Activated CD4-positive, alpha-beta T cell treated with anti-CD3 and anti-CD28 coated beads, Interleukin-2, Interleukin-4, amounts not matched to agents 100 ng/mL and 50 ng/mL, durations not matched to agents 16 hours and 8 hours (primary cell): ENCODE results near the gene HS3ST3A1.

Experiments used
- DNase-seq: peaks from one replicate; pipeline ENCODE4 v3.0.0-alpha.2; 2020; ENCODE audit warnings: low spot score

HS3ST3A1 gene

GRCh38 chr17:13491916-13492736 is 109.6 kb downstream of the HS3ST3A1 start:
- no peak for DNase-seq

GRCh38 chr17:13491491-13491890 is 110.2 kb downstream of the HS3ST3A1 start:
- no peak for DNase-seq

GRCh38 chr17:13490906-13491482 is 110.7 kb downstream of the HS3ST3A1 start:
- no peak for DNase-seq

GRCh38 chr17:13490427-13490826 is 111.3 kb downstream of the HS3ST3A1 start:
- no peak for DNase-seq

- DNase-seq, result no peak
Observed at GRCh38 chr17:13485327-13485726, 116.4 kb downstream of the HS3ST3A1 start.

- no peak for DNase-seq
Observed at GRCh38 chr17:13484020-13484419, 117.7 kb downstream of the HS3ST3A1 start.

GRCh38 chr17:13480877-13481276 is 120.9 kb downstream of the HS3ST3A1 start:
- DNase-seq, result no peak

- no peak for DNase-seq
Observed at GRCh38 chr17:13478326-13478830, 123.4 kb downstream of the HS3ST3A1 start.

- DNase-seq, result no peak
Observed at GRCh38 chr17:13477180-13477611, 124.5 kb downstream of the HS3ST3A1 start.

- DNase-seq, result no peak
Observed at GRCh38 chr17:13476720-13477119, 125.0 kb downstream of the HS3ST3A1 start.

- no peak for DNase-seq
Observed at GRCh38 chr17:13475574-13476223, 126.0 kb downstream of the HS3ST3A1 start.

GRCh38 chr17:13474073-13474800 is 127.5 kb downstream of the HS3ST3A1 start:
- no peak for DNase-seq

- no peak for DNase-seq
Observed at GRCh38 chr17:13465678-13466077, 136.1 kb downstream of the HS3ST3A1 start.

- DNase-seq, result no peak
Observed at GRCh38 chr17:13462673-13463124, 139.0 kb downstream of the HS3ST3A1 start.

- DNase-seq, result no peak
Observed at GRCh38 chr17:13462146-13462545, 139.6 kb downstream of the HS3ST3A1 start.

GRCh38 chr17:13460261-13461000 is 141.3 kb downstream of the HS3ST3A1 start:
- DNase-seq, result no peak

GRCh38 chr17:13457783-13458182 is 143.9 kb downstream of the HS3ST3A1 start:
- DNase-seq, result no peak
